ENCODE results near the gene ATG101. TPM values are rescaled to one million over a fixed set of nuclear protein-coding genes. Genes with fewer than 3 reads are reported as not detected.

ATG101 gene
- total RNA-seq, 1 donor from 2014 or later, result 66.2 TPM

GRCh38 chr12:52076811-52077210 lies 7.0 kb downstream of the ATG101 start:
- no peak for DNase-seq (ENCODE audit: low read depth)
- H3K4me3 ChIP-seq (ENCODE audit: low read depth, low read length), result no peak overlapping the region
- no peak for TF ChIP-seq CTCF (conservative IDR thresholded peaks at IDR 0.05; ENCODE audit: low read depth, low read length)

- no peak for TF ChIP-seq CTCF (conservative IDR thresholded peaks at IDR 0.05; ENCODE audit: low read depth, low read length)
- DNase-seq (ENCODE audit: low read depth), result no peak
- no peak overlapping the region for H3K4me3 ChIP-seq (ENCODE audit: low read depth, low read length)
These were observed 8.5 kb downstream of the ATG101 start for GRCh38 chr12:52078276-52078675.

GRCh38 chr12:52079576-52080402 lies 10.0 kb downstream of the ATG101 start, which contains the start of gene SMIM41:
Gene SMIM41, plus strand, starts transcription at chr12:52079704. Its CDS starts 76 bp downstream, at chr12:52079780.
- no peak for DNase-seq (ENCODE audit: low read depth)
- no peak within 1 kb of the TSS for H3K4me3 ChIP-seq (ENCODE audit: low read depth, low read length)
- no peak for TF ChIP-seq CTCF (conservative IDR thresholded peaks at IDR 0.05; ENCODE audit: low read depth, low read length)

GRCh38 chr12:52080403-52081251 lies 10.8 kb downstream of the ATG101 start:
- TF ChIP-seq CTCF (conservative IDR thresholded peaks at IDR 0.05; ENCODE audit: low read depth, low read length), result no peak
- DNase-seq (ENCODE audit: low read depth), result no peak
- H3K4me3 ChIP-seq (ENCODE audit: low read depth, low read length), result no peak overlapping the region

GRCh38 chr12:52081263-52081733 lies 11.5 kb downstream of the ATG101 start:
- no peak for TF ChIP-seq CTCF (conservative IDR thresholded peaks at IDR 0.05; ENCODE audit: low read depth, low read length)
- H3K4me3 ChIP-seq (ENCODE audit: low read depth, low read length), result no peak overlapping the region
- DNase-seq (ENCODE audit: low read depth), result no peak

GRCh38 chr12:52082026-52082668 lies 12.4 kb downstream of the ATG101 start:
- DNase-seq (ENCODE audit: low read depth), result no peak

More at GRCh38 chr12:52082026-52082668, 12.4 kb downstream of the ATG101 start:
- H3K4me3 ChIP-seq (ENCODE audit: low read depth, low read length), result no peak overlapping the region
- TF ChIP-seq CTCF (conservative IDR thresholded peaks at IDR 0.05; ENCODE audit: low read depth, low read length), result no peak
